GM23248 (cell line): ENCODE results near the gene VGLL2. TPM values are rescaled to one million over a fixed set of nuclear protein-coding genes. Genes with fewer than 3 reads are reported as not detected.

Experiments
- DNase-seq: peaks from one replicate; pipeline ENCODE4 v3.0.0-alpha.2; 2015
- H2AFZ ChIP-seq: fragments of 200-600 bp; sonication (generic); 2 replicates; pipeline ENCODE4 v1.6.1; 2016; ENCODE audit warnings: antibody characterized with exemption
- H3F3A ChIP-seq: fragments of 200-600 bp; sonication (generic); 2 replicates; pipeline ENCODE4 v1.6.1; 2016; ENCODE audit warnings: mild to moderate bottlenecking, antibody characterized with exemption, mixed run types; ENCODE audit not compliant: insufficient read depth
- H3K27ac ChIP-seq: fragments of 200-600 bp; sonication (generic); 2 replicates; pipeline ENCODE4 v1.5.1; 2016; ENCODE audit warnings: mild to moderate bottlenecking
- H3K27me3 ChIP-seq: fragments of 200-600 bp; sonication (generic); replicated peaks from 2 replicates; pipeline ENCODE4 v1.6.1; 2016; ENCODE audit warnings: mild to moderate bottlenecking; ENCODE audit not compliant: insufficient read depth
- H3K36me3 ChIP-seq: fragments of 200-600 bp; sonication (generic); 2 replicates; pipeline ENCODE4 v1.6.1; 2016; ENCODE audit warnings: low read depth, mild to moderate bottlenecking
- H3K4me1 ChIP-seq: fragments of 200-600 bp; sonication (generic); 2 replicates; pipeline ENCODE4 v1.6.1; 2016; ENCODE audit warnings: mild to moderate bottlenecking; ENCODE audit not compliant: insufficient read depth
- H3K4me2 ChIP-seq: fragments of 200-600 bp; sonication (generic); one replicate; pipeline ENCODE4 v1.6.1; 2016; ENCODE audit warnings: mild to moderate bottlenecking; ENCODE audit not compliant: unreplicated experiment
- H3K4me3 ChIP-seq: fragments of 200-600 bp; sonication (generic); 2 replicates; pipeline ENCODE4 v1.5.1; 2016; ENCODE audit warnings: mild to moderate bottlenecking
- H3K79me2 ChIP-seq: fragments of 200-600 bp; sonication (generic); 2 replicates; pipeline ENCODE4 v1.6.1; 2016; ENCODE audit warnings: mild to moderate bottlenecking; ENCODE audit not compliant: insufficient read depth
- H3K9ac ChIP-seq: fragments of 200-600 bp; sonication (generic); 2 replicates; pipeline ENCODE4 v1.6.1; 2016; ENCODE audit warnings: mild to moderate bottlenecking
- H3K9me2 ChIP-seq: fragments of 200-600 bp; sonication (generic); 2 replicates; pipeline ENCODE4 v1.6.1; 2016; ENCODE audit warnings: mixed run types, mild to moderate bottlenecking, moderate library complexity; ENCODE audit not compliant: insufficient read depth
- H3K9me3 ChIP-seq: fragments of 200-600 bp; sonication (generic); one replicate; pipeline ENCODE4 v1.6.1; 2017; ENCODE audit warnings: low read depth
- H4K20me1 ChIP-seq: fragments of 200-600 bp; sonication (generic); 2 replicates; pipeline ENCODE4 v1.6.0; 2016; ENCODE audit not compliant: insufficient read depth
- EZH2 ChIP-seq: fragments of 200-600 bp; sonication (generic); IDR thresholded peaks from 2 replicates; pipeline ENCODE4 v1.6.1; 2018; ENCODE audit warnings: antibody characterized with exemption, mild to moderate bottlenecking; ENCODE audit not compliant: insufficient read depth, poor library complexity, severe bottlenecking
- EZH2phosphoT487 ChIP-seq: fragments of 200-600 bp; sonication (generic); IDR thresholded peaks from 2 replicates; pipeline ENCODE4 v1.6.1; 2018; ENCODE audit warnings: antibody characterized with exemption, moderate library complexity, mild to moderate bottlenecking, low read depth; ENCODE audit not compliant: insufficient read depth
- WGBS, 2 experiments: methylation state at CpG; one replicate each; pipeline ENCODE4 v1.1.6; 2015 to 2017; ENCODE audit warnings: low lambda C conversion rate in 2 of 2, low coverage in 1 of 2; ENCODE audit errors: missing lambda C conversion rate in 2 of 2; 5-methylcytosine and 5-hydroxymethylcytosine counted together
- in situ Hi-C: fragments of 300-500 bp; cut with MboI; formaldehyde crosslinking; loops from 2 replicates; pipeline ENCODE4 v1.15.0; 2020
- polyA plus RNA-seq: library from polyadenylated mRNA; unstranded; fragments of >200 nt; fragmentation: Nextera tagmentation; extraction: Ambion mirVana; gene quantifications from 2 replicates; pipeline ENCODE4 v1.2.1, GENCODE V29; 2016
- small RNA-seq: library from RNA; depleted of rRNA; stranded (forward); fragments of <200 nt; gene quantifications from one replicate; pipeline ENCODE3, GENCODE V24; 2014; ENCODE audit warnings: low read depth, low replicate concordance
- total RNA-seq: library from RNA; depleted of rRNA; stranded (reverse); fragments of >200 nt; shearing (Covaris generic); gene quantifications from 2 replicates; pipeline ENCODE4 v1.2.3, GENCODE V29; 2014; rRNA removed

Gene VGLL2
- total and polyA plus RNA-seq, 2 experiments from 2014 or later = not detected

DNA sequence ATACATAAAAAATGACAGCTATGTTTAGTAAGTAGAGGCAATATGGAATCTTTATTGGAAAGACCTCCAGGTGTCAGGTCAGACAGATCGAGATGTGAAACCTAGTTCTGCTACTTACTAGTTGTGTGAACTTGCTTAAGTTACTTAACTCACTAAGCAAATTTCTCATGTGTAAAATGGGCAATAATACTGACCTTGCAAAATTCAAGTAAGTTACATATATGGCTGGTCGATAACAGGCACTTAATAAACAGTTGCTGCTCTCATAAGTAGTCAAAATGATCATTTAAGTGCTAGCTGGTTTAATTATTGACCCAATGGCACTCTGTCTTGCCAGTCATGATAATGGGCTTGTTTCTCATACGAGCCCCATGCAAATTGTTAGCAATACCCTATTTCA is 46.0 kb downstream of the VGLL2 start:
- Histone ChIP-seq H3K9ac (no peak overlapping the region), H3K27me3 (no peaks in the 10 kb centered on the region), H3K9me2 (no peaks in the 10 kb centered on the region), H3K27ac (no peak overlapping the region), H3K4me1 (no peaks in the 10 kb centered on the region), H3K4me3 (no peak overlapping the region), H3K4me2 (no peak overlapping the region), H3K79me2 (no peaks in the 10 kb centered on the region), H3F3A (no peaks in the 10 kb centered on the region), H4K20me1 (no peaks in the 10 kb centered on the region), H3K36me3 (no peaks in the 10 kb centered on the region), H3K9me3 (no peaks in the 10 kb centered on the region), H2AFZ (no peak overlapping the region)
- whole genome bisulfite sequencing, 2 experiments = 44% methylated on average over 3 of the region's 3 CpGs
- TF ChIP-seq EZH2 (no peak), EZH2phosphoT487 (no peak)
- in situ Hi-C loops = no loop called here
- no peak for DNase-seq

DNA sequence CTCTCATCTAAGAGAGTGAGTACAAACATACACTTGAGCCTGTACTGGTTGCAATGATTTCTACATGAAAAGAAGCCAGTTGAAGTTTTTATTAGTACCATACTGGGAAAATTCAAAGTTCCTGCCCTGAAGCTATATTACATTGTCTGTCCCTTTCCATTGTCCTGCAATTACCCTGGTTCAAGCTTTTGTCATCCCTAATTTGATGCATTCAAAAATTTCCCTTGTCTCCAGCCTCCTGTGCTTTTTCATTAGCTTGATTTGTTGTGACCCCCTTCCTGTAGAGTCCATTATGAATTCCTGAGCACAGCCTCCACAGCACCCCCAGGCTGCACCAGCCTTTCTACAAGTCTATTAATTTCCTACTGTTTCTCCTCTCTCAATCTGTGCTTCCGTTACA is 46.4 kb downstream of the VGLL2 start:
- no peak overlapping the region for H3K27ac ChIP-seq
- no peaks in the 10 kb centered on the region for H3K9me3 ChIP-seq
- no peaks in the 10 kb centered on the region for H3F3A ChIP-seq
- no peaks in the 10 kb centered on the region for H3K27me3 ChIP-seq
- no peak overlapping the region for H2AFZ ChIP-seq
- DNase-seq = no peak
- no peak overlapping the region for H3K4me3 ChIP-seq
- no peak overlapping the region for H3K9ac ChIP-seq
- no peaks in the 10 kb centered on the region for H3K36me3 ChIP-seq
- no peak overlapping the region for H3K4me2 ChIP-seq
- TF ChIP-seq EZH2phosphoT487 (no peak), EZH2 (no peak)
- H4K20me1 ChIP-seq = no peaks in the 10 kb centered on the region
- H3K4me1 ChIP-seq = no peaks in the 10 kb centered on the region
- no peaks in the 10 kb centered on the region for H3K9me2 ChIP-seq
- in situ Hi-C loops = no loop called here
- 86 to 100% methylated on average over 1 of the region's 1 CpG for WGBS, 2 experiments
- H3K79me2 ChIP-seq = no peaks in the 10 kb centered on the region

DNA sequence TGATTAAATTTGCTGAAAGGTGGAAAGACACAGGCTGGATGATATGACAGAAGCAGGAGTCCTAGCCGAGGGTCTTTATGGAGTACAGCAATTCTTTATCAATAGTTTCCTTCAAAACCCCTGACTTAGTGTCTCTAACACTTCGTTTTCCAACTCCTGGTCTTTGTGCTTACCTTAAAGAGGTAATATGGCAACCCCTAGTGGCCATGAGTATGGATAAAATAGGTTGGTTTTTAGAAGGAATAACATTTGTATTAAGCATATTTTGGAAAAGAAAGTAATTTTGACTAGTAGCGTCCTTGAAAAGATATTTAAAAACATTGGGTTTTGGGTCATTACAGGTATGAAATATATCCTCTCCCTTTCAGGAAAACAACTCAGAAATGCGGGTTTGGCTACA is 51.9 kb downstream of the VGLL2 start:
- DNase-seq = peak; percentile 32
- no peak overlapping the region for H3K27ac ChIP-seq
- H3F3A ChIP-seq = no peaks in the 10 kb centered on the region
- H4K20me1 ChIP-seq = no peaks in the 10 kb centered on the region
- no peaks in the 10 kb centered on the region for H3K36me3 ChIP-seq
- WGBS, 2 experiments = 32 to 37% methylated on average over 4 of the region's 4 CpGs
- no peak overlapping the region for H3K9ac ChIP-seq
- H3K4me2 ChIP-seq = no peak overlapping the region
- no peak overlapping the region for H2AFZ ChIP-seq
- no peak overlapping the region for H3K4me3 ChIP-seq
- H3K4me1 ChIP-seq = no peaks in the 10 kb centered on the region
- TF ChIP-seq EZH2 (no peak), EZH2phosphoT487 (no peak)
- no peaks in the 10 kb centered on the region for H3K79me2 ChIP-seq
- H3K27me3 ChIP-seq = no peaks in the 10 kb centered on the region
- no peaks in the 10 kb centered on the region for H3K9me2 ChIP-seq
- in situ Hi-C loops = no loop called here
- H3K9me3 ChIP-seq = no peaks in the 10 kb centered on the region

Small RNA genes lying within 50 kb of the gene (small RNA-seq; reads per million reads assigned to genes)
- gene RN7SKP18 = not detected

Other genes starting within 250 kb of the VGLL2 start
- 0.43 and 0.76 TPM in 2 replicates for gene ROS1, start 160.4 kb downstream of the VGLL2 start, total RNA-seq
- 0.16 and 0.20 TPM in 2 replicates for gene ROS1, start 160.4 kb downstream of the VGLL2 start, polyA plus RNA-seq
- 38.4 and 52.0 TPM in 2 replicates for gene DCBLD1, start 217.1 kb downstream of the VGLL2 start, total RNA-seq
- 24.0 and 25.1 TPM in 2 replicates for gene DCBLD1, start 217.1 kb downstream of the VGLL2 start, polyA plus RNA-seq